IMR-90 (cell line): ENCODE measurements around the gene DOCK10.

ENCODE experiments used
- CEBPB ChIP-seq: IDR thresholded peaks from 2 replicates; pipeline ENCODE4 v1.6.1; 2012; ENCODE audit warnings: low read depth, low read length, improper control_type of control experiment
- CHD1 ChIP-seq: IDR thresholded peaks from 2 replicates; pipeline ENCODE4 v1.6.1; 2012; ENCODE audit warnings: low read depth, low read length, improper control_type of control experiment
- CTCF ChIP-seq: conservative IDR thresholded peaks from 2 replicates; pipeline ENCODE4 v1.5.1; 2012; ENCODE audit warnings: mild to moderate bottlenecking, low read depth, low read length, improper control_type of control experiment
- ELK1 ChIP-seq: fragments of 150-350 bp; IDR thresholded peaks from 2 replicates; pipeline ENCODE4 v1.6.1; 2016; ENCODE audit warnings: low read depth, mild to moderate bottlenecking, low read length, moderate library complexity, borderline replicate concordance
- FOS ChIP-seq: fragments of 150-350 bp; IDR thresholded peaks from 2 replicates; pipeline ENCODE4 v1.6.1; 2016; ENCODE audit warnings: low read depth, low read length
- MAFK ChIP-seq: IDR thresholded peaks from 2 replicates; pipeline ENCODE4 v1.6.1; 2012; ENCODE audit warnings: low read depth, low read length, improper control_type of control experiment
- NFE2L2 ChIP-seq: fragments of 150-350 bp; IDR thresholded peaks from 2 replicates; pipeline ENCODE4 v1.6.1; 2016; ENCODE audit warnings: low read depth, mild to moderate bottlenecking, low read length
- POLR2A ChIP-seq: IDR thresholded peaks from 2 replicates; pipeline ENCODE4 v1.6.1; 2012; ENCODE audit warnings: mild to moderate bottlenecking, low read depth, low read length
- RCOR1 ChIP-seq: IDR thresholded peaks from 2 replicates; pipeline ENCODE4 v1.6.1; 2012; ENCODE audit warnings: mild to moderate bottlenecking, low read length, improper control_type of control experiment; ENCODE audit not compliant: insufficient replicate concordance
- RFX5 ChIP-seq: IDR thresholded peaks from 2 replicates; pipeline ENCODE4 v1.8.0; 2012; ENCODE audit warnings: low read depth, mild to moderate bottlenecking, low read length, moderate library complexity

- TF ChIP-seq CTCF (no peak), POLR2A (no peak), MAFK (no peak), NFE2L2 (no peak), FOS (no peak), CHD1 (no peak), CEBPB (no peak), ELK1 (no peak), RFX5 (no peak), RCOR1 (no peak)
These were observed 51.6 kb downstream of the DOCK10 start for GRCh38 chr2:224990710-224991109.
